ENCODE measurements around the gene WDR17. TPM values are rescaled to one million over a fixed set of nuclear protein-coding genes. Genes with fewer than 3 reads are reported as not detected.

WDR17 gene
- total and polyA plus RNA-seq, 2 donors (not counting 1 experiment from before 2014, with no cell fraction given), result 2.1 to 7.1 TPM

DNA sequence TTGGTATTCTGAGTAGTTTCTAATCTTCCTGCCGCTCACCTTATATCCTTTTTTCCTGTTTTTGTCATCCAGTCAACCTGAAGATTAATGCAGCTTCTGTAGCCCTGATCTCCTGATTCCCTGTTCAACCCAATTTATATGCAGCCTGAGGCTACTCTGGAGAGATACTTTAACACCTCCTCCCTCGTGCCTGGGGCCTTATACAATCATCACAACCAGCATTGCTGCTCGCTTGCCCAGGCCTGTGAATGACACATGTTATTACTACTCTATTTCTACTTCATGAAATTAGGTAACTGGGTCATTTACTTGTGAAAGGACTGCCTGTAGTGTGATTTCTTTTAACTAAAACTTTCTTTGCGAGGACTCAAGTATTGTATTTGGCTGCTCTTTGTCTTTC lies 33.7 kb upstream of the WDR17 start:
- WGBS (ENCODE audit: insufficient coverage), result 100% methylated on average over 2 of the region's 4 CpGs
- Histone ChIP-seq H3K9ac (ENCODE audit: low read length) (no peak overlapping the region), H3K79me2 (ENCODE audit: control insufficient read depth, insufficient read depth, low read length) (no peaks in the 10 kb centered on the region), H3K9me3 (ENCODE audit: control extremely low read depth in 1 of 3, control insufficient read depth in 2 of 3, insufficient read depth in 1 of 3, low read length in 2 of 3) (no peaks in the 10 kb centered on the region), H3K4me2 (replicated peaks; ENCODE audit: low read depth, low read length, poor library complexity, severe bottlenecking) (no peak overlapping the region), H3K4me3 (ENCODE audit: control extremely low read depth in 1 of 5, extremely low read depth in 1 of 5, insufficient read depth in 1 of 5, low read depth in 2 of 5, low read length in 4 of 5) (no peak overlapping the region), H4K20me1 (ENCODE audit: control insufficient read depth, insufficient read depth, low read length, poor library complexity, severe bottlenecking) (no peaks in the 10 kb centered on the region), H3K36me3 (replicated peaks in 1 of 2; ENCODE audit: control extremely low read depth in 1 of 2, control insufficient read depth in 1 of 2, extremely low read depth in 1 of 2, insufficient read depth in 2 of 2, low read length in 1 of 2) (no peaks in the 10 kb centered on the region), H3K27me3 (replicated peaks in 1 of 4; ENCODE audit: control extremely low read depth in 1 of 4, control insufficient read depth in 3 of 4, insufficient read depth in 4 of 4, low read length in 3 of 4) (no peaks in the 10 kb centered on the region), H2AFZ (ENCODE audit: insufficient read depth, low read depth, low read length, poor library complexity, severe bottlenecking) (no peak overlapping the region), H3K4me1 (ENCODE audit: control insufficient read depth in 2 of 2, insufficient read depth in 2 of 2, low read length in 2 of 2) (peaks cover 0 to 6% of the 10 kb centered on the region in 2 donors), H3K27ac (ENCODE audit: low read length in 2 of 2) (no peak overlapping the region)
- Mint-ChIP-seq H3K27ac (no peak overlapping the region), H3K4me1 (peaks cover 2% of the 10 kb centered on the region), H3K27me3 (no peaks in the 10 kb centered on the region), H3K9me3 (ENCODE audit: insufficient read depth) (no peaks in the 10 kb centered on the region), H3K4me3 (no peak overlapping the region)
- ChIA-PET POLR2A (no interaction called here), CTCF (no interaction called here)
- no peak for ATAC-seq (ENCODE audit: low read depth)
- TF ChIP-seq EZH2 (IDR thresholded peaks at IDR 0.05; ENCODE audit: borderline replicate concordance, insufficient read depth, low read depth, low read length, poor library complexity, severe bottlenecking) (no peak), CTCF (IDR thresholded peaks at IDR 0.05) (no peak)
- no peak for DNase-seq
- intact Hi-C loops (cut with micrococcal nuclease), result no loop called here

DNA sequence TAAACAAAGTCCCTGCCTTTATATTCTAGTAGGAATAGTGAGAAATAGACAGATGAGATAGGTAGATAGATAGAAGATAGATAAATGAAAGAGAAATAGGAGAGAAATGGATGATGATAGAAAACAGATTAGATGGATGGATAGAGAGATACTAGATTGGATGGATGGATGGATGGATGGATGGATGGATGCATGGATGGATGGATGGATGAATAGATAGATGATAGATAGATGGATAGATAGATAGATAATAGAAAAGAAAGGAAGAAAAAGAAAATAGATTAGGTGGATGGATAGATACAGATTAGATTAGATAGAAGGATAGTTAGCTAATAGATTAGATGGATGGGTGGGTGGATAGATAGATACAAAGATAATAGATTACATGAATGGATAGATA lies 33.2 kb upstream of the WDR17 start:
- H3K9me3 ChIP-seq (ENCODE audit: control extremely low read depth in 1 of 3, control insufficient read depth in 2 of 3, insufficient read depth in 1 of 3, low read length in 2 of 3), result no peaks in the 10 kb centered on the region
- ChIA-PET CTCF (interaction anchor here (1.4 kb wide), 1 partner anchor 309 kb away, joined by 5 read pairs; no protein-coding TSS in a partner anchor), POLR2A (no interaction called here)
- TF ChIP-seq EZH2 (IDR thresholded peaks at IDR 0.05; ENCODE audit: borderline replicate concordance, insufficient read depth, low read depth, low read length, poor library complexity, severe bottlenecking) (no peak), CTCF (IDR thresholded peaks at IDR 0.05) (no peak)
- no peaks in the 10 kb centered on the region for H3K27me3 Mint-ChIP-seq
- H3K9ac ChIP-seq (ENCODE audit: low read length), result no peak overlapping the region
- no peak overlapping the region for H3K27ac ChIP-seq (ENCODE audit: low read length in 2 of 2)
- H3K79me2 ChIP-seq (ENCODE audit: control insufficient read depth, insufficient read depth, low read length), result no peaks in the 10 kb centered on the region
- H3K4me2 ChIP-seq (replicated peaks; ENCODE audit: low read depth, low read length, poor library complexity, severe bottlenecking), result no peak overlapping the region
- H3K4me1 Mint-ChIP-seq, result peaks cover 2% of the 10 kb centered on the region
- no peak overlapping the region for H2AFZ ChIP-seq (ENCODE audit: insufficient read depth, low read depth, low read length, poor library complexity, severe bottlenecking)
- intact Hi-C loops (cut with micrococcal nuclease), result no loop called here
- DNase-seq (no peak), ATAC-seq (ENCODE audit: low read depth) (no peak)
- no peak overlapping the region for H3K4me3 ChIP-seq (ENCODE audit: control extremely low read depth in 1 of 5, extremely low read depth in 1 of 5, insufficient read depth in 1 of 5, low read depth in 2 of 5, low read length in 4 of 5)
- H3K27ac Mint-ChIP-seq, result no peak overlapping the region
- no peaks in the 10 kb centered on the region for H3K27me3 ChIP-seq (replicated peaks in 1 of 4; ENCODE audit: control extremely low read depth in 1 of 4, control insufficient read depth in 3 of 4, insufficient read depth in 4 of 4, low read length in 3 of 4)
- peaks cover 0 to 7% of the 10 kb centered on the region in 2 donors for H3K4me1 ChIP-seq (ENCODE audit: control insufficient read depth in 2 of 2, insufficient read depth in 2 of 2, low read length in 2 of 2)
- H4K20me1 ChIP-seq (ENCODE audit: control insufficient read depth, insufficient read depth, low read length, poor library complexity, severe bottlenecking), result no peaks in the 10 kb centered on the region
- no peak overlapping the region for H3K4me3 Mint-ChIP-seq
- no peaks in the 10 kb centered on the region for H3K9me3 Mint-ChIP-seq (ENCODE audit: insufficient read depth)
- no peaks in the 10 kb centered on the region for H3K36me3 ChIP-seq (replicated peaks in 1 of 2; ENCODE audit: control extremely low read depth in 1 of 2, control insufficient read depth in 1 of 2, extremely low read depth in 1 of 2, insufficient read depth in 2 of 2, low read length in 1 of 2)

All from B cell (primary cell).